K562 (cell line): ENCODE measurements around the gene RELL1. TPM values are rescaled to one million over a fixed set of nuclear protein-coding genes. Genes with fewer than 3 reads are reported as not detected.

Source experiments
- ARID1B ChIP-seq: fragments of 450-650 bp; IDR thresholded peaks from 2 replicates; pipeline ENCODE4 v1.6.1; 2016; ENCODE audit warnings: antibody characterized with exemption, mild to moderate bottlenecking, inconsistent platforms
- ASH1L ChIP-seq: fragments of 450-650 bp; IDR thresholded peaks from 2 replicates; pipeline ENCODE4 v1.6.1; 2018; ENCODE audit warnings: borderline replicate concordance, mild to moderate bottlenecking, low read depth; ENCODE audit not compliant: partially characterized antibody
- ATF1 ChIP-seq, 2 experiments: fragments of 450-650 bp in 1 of 2; IDR thresholded peaks; 2 replicates each; pipeline ENCODE4 v1.6.1; 2016; ENCODE audit warnings: missing compliant biosample characterization in 1 of 2, missing genetic modification characterization in 1 of 2
- BRF1 ChIP-seq: IDR thresholded peaks from 3 replicates; pipeline ENCODE4 v1.6.1; 2011; ENCODE audit warnings: borderline replicate concordance, mild to moderate bottlenecking; ENCODE audit not compliant: insufficient read length; ENCODE audit errors: extremely low read depth
- CTBP1 ChIP-seq: fragments of 450-650 bp; IDR thresholded peaks from 2 replicates; pipeline ENCODE4 v1.6.1; 2016; ENCODE audit warnings: borderline replicate concordance
- DNMT1 ChIP-seq: fragments of 450-650 bp; IDR thresholded peaks from 2 replicates; pipeline ENCODE4 v1.6.1; 2016; ENCODE audit warnings: antibody characterized with exemption, mild to moderate bottlenecking
- EP300 ChIP-seq: IDR thresholded peaks from 2 replicates; pipeline ENCODE4 v1.6.1; 2012; ENCODE audit warnings: low read length, improper control_type of control experiment
- ESRRA ChIP-seq: fragments of 450-650 bp; IDR thresholded peaks from 2 replicates; pipeline ENCODE4 v1.6.1; 2014; ENCODE audit warnings: low read depth, mild to moderate bottlenecking, moderate library complexity, borderline replicate concordance
- FOS ChIP-seq: IDR thresholded peaks from 3 replicates; pipeline ENCODE4 v1.6.1; 2011; ENCODE audit not compliant: insufficient read length; ENCODE audit errors: extremely low read depth
- FOSL1 ChIP-seq: fragments of 200-800 bp; sonication (Bioruptor generic); conservative IDR thresholded peaks from 2 replicates; pipeline ENCODE4 v1.6.1; 2016; ENCODE audit warnings: missing genetic modification characterization, missing compliant biosample characterization
- FOXP4 ChIP-seq: sonication (generic); formaldehyde crosslinking; IDR thresholded peaks from 2 replicates; pipeline ENCODE4 v1.8.0; 2022; ENCODE audit warnings: mild to moderate bottlenecking, missing genetic modification reagents, borderline replicate concordance
- GATA2 ChIP-seq: sonication (generic); formaldehyde crosslinking; IDR thresholded peaks from 2 replicates; pipeline ENCODE4 v1.4.0; 2020; ENCODE audit warnings: mild to moderate bottlenecking, missing genetic modification reagents
- HNRNPK ChIP-seq: fragments of 200-400 bp; formaldehyde crosslinking; IDR thresholded peaks from one replicate; pipeline ENCODE4 v1.6.1; 2018; ENCODE audit warnings: mild to moderate bottlenecking, low read depth, low read length; ENCODE audit not compliant: poor library complexity, severe bottlenecking
- JUNB ChIP-seq: fragments of 450-650 bp; formaldehyde crosslinking; conservative IDR thresholded peaks from 2 replicates; pipeline ENCODE4 v1.4.0; 2020; ENCODE audit warnings: mild to moderate bottlenecking
- JUND ChIP-seq, 2 experiments: IDR thresholded peaks; 2 replicates in 1 of 2; 3 replicates in 1 of 2; pipeline ENCODE4 v1.6.1; 2011; ENCODE audit warnings: borderline replicate concordance in 2 of 2, low read depth in 2 of 2, low read length in 2 of 2, improper control_type of control experiment in 1 of 2, missing biosample characterization in 1 of 2, missing genetic modification characterization in 1 of 2, missing genetic modification reagents in 1 of 2
- KDM2B ChIP-seq: fragments of 250-450 bp; sonication (Bioruptor Pico); IDR thresholded peaks from 2 replicates; pipeline ENCODE4 v1.8.0; 2021; ENCODE audit warnings: mild to moderate bottlenecking, moderate library complexity
- POLR2A ChIP-seq: fragments of 450-650 bp; conservative IDR thresholded peaks from 2 replicates; pipeline ENCODE4 v1.6.1; 2016
- SMARCA4 ChIP-seq: fragments of 450-650 bp; IDR thresholded peaks from 2 replicates; pipeline ENCODE4 v1.6.1; 2016
- SREBF2 ChIP-seq: sonication (generic); formaldehyde crosslinking; IDR thresholded peaks from 2 replicates; pipeline ENCODE4 v1.4.0; 2020; ENCODE audit warnings: mild to moderate bottlenecking, missing genetic modification reagents
- TEAD4 ChIP-seq, 2 experiments: sonication (generic) in 1 of 2; formaldehyde crosslinking in 1 of 2; IDR thresholded peaks; 2 replicates each; pipeline versions ENCODE4 v1.6.1 to v1.8.0; 2012 to 2022; ENCODE audit warnings: borderline replicate concordance in 1 of 2, inconsistent platforms in 1 of 2, low read length in 1 of 2, mild to moderate bottlenecking in 1 of 2, missing genetic modification reagents in 1 of 2
- XRCC3 ChIP-seq: fragments of 450-650 bp; IDR thresholded peaks from 2 replicates; pipeline ENCODE4 v1.6.1; 2017; ENCODE audit warnings: mild to moderate bottlenecking, moderate library complexity
- ZBTB33 ChIP-seq: sonication (generic); formaldehyde crosslinking; IDR thresholded peaks from 2 replicates; pipeline ENCODE4 v1.8.1; 2023; ENCODE audit warnings: mild to moderate bottlenecking, missing genetic modification reagents
- ZNF347 ChIP-seq: fragments of 450-650 bp; formaldehyde crosslinking; IDR thresholded peaks from 2 replicates; pipeline ENCODE4 v1.4.0; 2020; ENCODE audit warnings: low read depth, mild to moderate bottlenecking, moderate library complexity
- ZNF512 ChIP-seq: IDR thresholded peaks from 2 replicates; pipeline ENCODE4 v1.6.1; 2016; ENCODE audit warnings: missing genetic modification characterization, missing compliant biosample characterization
- polyA plus RNA-seq, 8 experiments: library from polyadenylated mRNA; depleted of rRNA in 4 of 8; stranded (reverse) in 5 of 8; unstranded in 3 of 8; fragments of >200 nt; fragmentation: Nextera tagmentation in 2 of 8; fragmentation: Illumina TruSeq in 1 of 8; extraction: Ambion mirVana in 2 of 8; extraction: Trizol in 1 of 8; gene quantifications; 2 replicates each; pipeline versions ENCODE4 v1.2.1 to v1.2.3, GENCODE V29; 2011 to 2014; ENCODE audit warnings: inconsistent platforms in 1 of 8, missing spikeins in 1 of 8
- total RNA-seq, 7 experiments: library from RNA; depleted of rRNA in 6 of 7; stranded (reverse); fragments of >200 nt in 6 of 7; fragmentation: Illumina TruSeq in 2 of 7; extraction: Trizol in 2 of 7; gene quantifications; 2 replicates each; pipeline versions ENCODE4 v1.2.1 to v1.2.3, GENCODE V29; 2011 to 2021; ENCODE audit warnings: low replicate concordance in 1 of 7

The RELL1 gene
- total and polyA plus RNA-seq, 9 of the 15 experiments (the other 6 are each of a cell fraction or from before 2014, with no cell fraction given): 0.06 to 3.5 (median 1.7) TPM; not detected in 1

- TF ChIP-seq SREBF2 (no peak), CTBP1 (peak; percentile 87; the same call in 1 of the 2 replicates), BRF1 (no peak), FOS (peak; percentile 64), JUND (IDR thresholded peaks at IDR 0.05; ENCODE audit: borderline replicate concordance, low read depth, low read length) (peak; percentile 99), JUND (tag; IDR thresholded peaks at IDR 0.05; ENCODE audit: borderline replicate concordance, low read depth, low read length) (peak; percentile 99), DNMT1 (no peak), GATA2 (CRISPR knock-in tag) (peak; percentile 68), FOSL1 (tag) (peak; percentile 97), XRCC3 (no peak), EP300 (peak; percentile 54; the same call in 1 of the 2 replicates), TEAD4 (IDR thresholded peaks at IDR 0.05; ENCODE audit: low read length) (0 out of 2 replicates have a peak, but pooled peaks have one; percentile 6), TEAD4 (CRISPR knock-in tag; IDR thresholded peaks at IDR 0.05; ENCODE audit: borderline replicate concordance) (no peak), SMARCA4 (peak; percentile 86), ESRRA (peak; percentile 80), ATF1 (CRISPR knock-in tag; IDR thresholded peaks at IDR 0.05) (no peak), ATF1 (tag; IDR thresholded peaks at IDR 0.05) (peak; percentile 26; the same call in 1 of the 2 replicates), ASH1L (no peak), JUNB (CRISPR knock-in tag) (peak; percentile 94), KDM2B (CRISPR knock-in tag) (no peak), ZBTB33 (CRISPR knock-in tag) (no peak), ZNF347 (CRISPR knock-in tag) (no peak), ARID1B (peak; percentile 83), FOXP4 (CRISPR knock-in tag) (no peak), ZNF512 (tag) (no peak), POLR2A (no peak), HNRNPK (no peak)
Observed at GRCh38 chr4:37628977-37629609, 57.1 kb downstream of the RELL1 start (continued).
